H9 (cell line): Measurements from ENCODE around the gene TBC1D20. TPM values are rescaled to one million over a fixed set of nuclear protein-coding genes. Genes with fewer than 3 reads are reported as not detected.

ENCODE experiments used
- DNase-seq: peaks from one replicate; pipeline ENCODE4 v3.0.0-alpha.2; 2017
- H2AFZ ChIP-seq: one replicate; pipeline ENCODE4 v1.6.1; 2013; ENCODE audit warnings: mild to moderate bottlenecking, low read length, control low read depth, moderate library complexity
- H2AK5ac ChIP-seq: 2 replicates; pipeline ENCODE4 v1.6.1; 2013; ENCODE audit warnings: low read length, control low read depth, mixed read lengths; ENCODE audit not compliant: insufficient read length
- H2BK120ac ChIP-seq: one replicate; pipeline ENCODE4 v1.6.1; 2013; ENCODE audit warnings: low read depth, mild to moderate bottlenecking, low read length, control low read depth, inconsistent platforms; ENCODE audit not compliant: poor library complexity, severe bottlenecking
- H2BK12ac ChIP-seq: 2 replicates; pipeline ENCODE4 v1.6.1; 2013; ENCODE audit warnings: low read length, control low read depth, mixed read lengths, low read depth; ENCODE audit not compliant: insufficient read length
- H2BK15ac ChIP-seq: 2 replicates; pipeline ENCODE4 v1.6.1; 2013; ENCODE audit warnings: low read depth, low read length, control low read depth
- H2BK20ac ChIP-seq: one replicate; pipeline ENCODE4 v1.6.1; 2013; ENCODE audit warnings: low read depth, mild to moderate bottlenecking, low read length, control low read depth, inconsistent platforms; ENCODE audit not compliant: poor library complexity, severe bottlenecking
- H2BK5ac ChIP-seq: 2 replicates; pipeline ENCODE4 v1.6.1; 2013; ENCODE audit warnings: low read length, control low read depth, mixed read lengths; ENCODE audit not compliant: insufficient read length
- H3K14ac ChIP-seq: 2 replicates; pipeline ENCODE4 v1.6.1; 2013; ENCODE audit warnings: low read length, control low read depth; ENCODE audit not compliant: insufficient read depth
- H3K18ac ChIP-seq: 2 replicates; pipeline ENCODE4 v1.6.1; 2013; ENCODE audit warnings: low read depth, mild to moderate bottlenecking, mixed read lengths, low read length, control low read depth; ENCODE audit not compliant: insufficient read length
- H3K23ac ChIP-seq: 2 replicates; pipeline ENCODE4 v1.6.1; 2013; ENCODE audit warnings: low read length, control low read depth, mixed read lengths, low read depth; ENCODE audit not compliant: insufficient read length
- H3K23me2 ChIP-seq: 2 replicates; pipeline ENCODE4 v1.6.1; 2013; ENCODE audit warnings: low read depth, mild to moderate bottlenecking, mixed read lengths, low read length, control low read depth; ENCODE audit not compliant: insufficient read length, poor library complexity, severe bottlenecking
- H3K27ac ChIP-seq: 2 replicates; pipeline ENCODE4 v1.5.1; 2013; ENCODE audit warnings: low read length, control low read depth, mixed read lengths, low read depth; ENCODE audit not compliant: insufficient read length
- H3K27me3 ChIP-seq: 2 replicates; pipeline ENCODE4 v1.6.1; 2013; ENCODE audit warnings: low read length, control low read depth, inconsistent platforms; ENCODE audit not compliant: insufficient read depth
- H3K4ac ChIP-seq: 2 replicates; pipeline ENCODE4 v1.6.1; 2013; ENCODE audit warnings: low read depth, mild to moderate bottlenecking, control low read depth, inconsistent platforms, low read length, moderate library complexity
- H3K4me1 ChIP-seq: 2 replicates; pipeline ENCODE4 v1.6.1; 2013; ENCODE audit warnings: low read length, control low read depth, inconsistent platforms; ENCODE audit not compliant: insufficient read depth
- H3K4me2 ChIP-seq: 2 replicates; pipeline ENCODE4 v1.6.1; 2013; ENCODE audit warnings: low read length, control low read depth, mixed read lengths; ENCODE audit not compliant: insufficient read length, insufficient read depth
- H3K56ac ChIP-seq: 2 replicates; pipeline ENCODE4 v1.6.1; 2013; ENCODE audit warnings: low read depth, mild to moderate bottlenecking, mixed read lengths, low read length, control low read depth; ENCODE audit not compliant: insufficient read length
- H3K79me1 ChIP-seq: 2 replicates; pipeline ENCODE4 v1.6.1; 2013; ENCODE audit warnings: low read depth, mild to moderate bottlenecking, moderate library complexity, low read length, control low read depth, inconsistent platforms; ENCODE audit not compliant: insufficient read depth, poor library complexity, severe bottlenecking
- H3K79me2 ChIP-seq: 2 replicates; pipeline ENCODE4 v1.6.1; 2013; ENCODE audit warnings: low read length, control low read depth, inconsistent platforms; ENCODE audit not compliant: insufficient read depth
- H3K9ac ChIP-seq: 2 replicates; pipeline ENCODE4 v1.6.1; 2013; ENCODE audit warnings: low read length, control low read depth, mixed read lengths; ENCODE audit not compliant: insufficient read length; ENCODE audit errors: extremely low read depth
- H3K9me3 ChIP-seq: one replicate; pipeline ENCODE4 v1.6.1; 2013; ENCODE audit warnings: low read depth, low read length, inconsistent platforms; ENCODE audit not compliant: control insufficient read depth
- H3T11ph ChIP-seq: one replicate; pipeline ENCODE4 v1.6.1; 2013; ENCODE audit warnings: mild to moderate bottlenecking, low read length, control low read depth, inconsistent platforms
- H4K20me1 ChIP-seq: one replicate; pipeline ENCODE4 v1.6.1; 2013; ENCODE audit not compliant: control insufficient read depth, insufficient read length, insufficient read depth
- H4K5ac ChIP-seq: 2 replicates; pipeline ENCODE4 v1.6.1; 2013; ENCODE audit warnings: low read depth, mild to moderate bottlenecking, mixed read lengths, low read length, control low read depth; ENCODE audit not compliant: insufficient read length
- H4K8ac ChIP-seq: replicated peaks from 2 replicates; pipeline ENCODE4 v1.6.1; 2013; ENCODE audit warnings: low read length, control low read depth, mixed read lengths, low read depth; ENCODE audit not compliant: insufficient read length
- H4K91ac ChIP-seq: 2 replicates; pipeline ENCODE4 v1.6.1; 2013; ENCODE audit warnings: low read depth, mild to moderate bottlenecking, moderate library complexity, mixed read lengths, low read length, control low read depth; ENCODE audit not compliant: insufficient read length
- H3K27ac Mint-ChIP-seq, 3 experiments: 2 replicates in 2 of 3; 3 replicates in 1 of 3; pipeline ENCODE4 v1.8.0; 2020 to 2021; ENCODE audit warnings: mixed read lengths in 3 of 3, mild to moderate bottlenecking in 1 of 3, moderate library complexity in 1 of 3
- H3K27me3 Mint-ChIP-seq: 2 replicates; pipeline ENCODE4 v1.8.0; 2021; ENCODE audit warnings: low read depth, mild to moderate bottlenecking, moderate library complexity, mixed read lengths
- H3K36me3 Mint-ChIP-seq, 3 experiments: 2 replicates in 2 of 3; 3 replicates in 1 of 3; pipeline ENCODE4 v1.8.0; 2020 to 2021; ENCODE audit warnings: low read depth in 3 of 3, mixed read lengths in 3 of 3; ENCODE audit not compliant: insufficient read depth in 1 of 3
- H3K4me1 Mint-ChIP-seq, 2 experiments: 2 replicates each; pipeline ENCODE4 v1.8.0; 2020; ENCODE audit warnings: mixed read lengths in 2 of 2
- H3K4me3 Mint-ChIP-seq, 2 experiments: 2 replicates in 1 of 2; 3 replicates in 1 of 2; pipeline ENCODE4 v1.8.0; 2020 to 2021; ENCODE audit warnings: mild to moderate bottlenecking in 2 of 2, mixed read lengths in 2 of 2, moderate library complexity in 1 of 2
- H3K9me3 Mint-ChIP-seq, 2 experiments: 2 replicates in 1 of 2; 3 replicates in 1 of 2; pipeline ENCODE4 v1.8.0; 2020; ENCODE audit warnings: mild to moderate bottlenecking in 2 of 2, mixed read lengths in 2 of 2, moderate library complexity in 1 of 2
- CTCF ChIP-seq: fragments of 200-600 bp; sonication (generic); conservative IDR thresholded peaks from 3 replicates; pipeline ENCODE4 v1.8.0; 2021; ENCODE audit warnings: antibody characterized with exemption, mild to moderate bottlenecking
- WGBS: extraction: QIAGEN DNeasy Blood & Tissue Kit; methylation state at CpG from one replicate; pipeline ENCODE4 v1.1.7; 2013; ENCODE audit warnings: missing lambda C conversion rate, low lambda C conversion rate, mixed read lengths; ENCODE audit not compliant: insufficient read length; ENCODE audit errors: extremely low coverage; 5-methylcytosine and 5-hydroxymethylcytosine counted together
- total RNA-seq: library from RNA; stranded (reverse); gene quantifications from 2 replicates; pipeline ENCODE4 v1.2.1, GENCODE V29; 2021

TBC1D20 gene
- total RNA-seq, 1 experiment from 2014 or later = 17.9 TPM

DNA sequence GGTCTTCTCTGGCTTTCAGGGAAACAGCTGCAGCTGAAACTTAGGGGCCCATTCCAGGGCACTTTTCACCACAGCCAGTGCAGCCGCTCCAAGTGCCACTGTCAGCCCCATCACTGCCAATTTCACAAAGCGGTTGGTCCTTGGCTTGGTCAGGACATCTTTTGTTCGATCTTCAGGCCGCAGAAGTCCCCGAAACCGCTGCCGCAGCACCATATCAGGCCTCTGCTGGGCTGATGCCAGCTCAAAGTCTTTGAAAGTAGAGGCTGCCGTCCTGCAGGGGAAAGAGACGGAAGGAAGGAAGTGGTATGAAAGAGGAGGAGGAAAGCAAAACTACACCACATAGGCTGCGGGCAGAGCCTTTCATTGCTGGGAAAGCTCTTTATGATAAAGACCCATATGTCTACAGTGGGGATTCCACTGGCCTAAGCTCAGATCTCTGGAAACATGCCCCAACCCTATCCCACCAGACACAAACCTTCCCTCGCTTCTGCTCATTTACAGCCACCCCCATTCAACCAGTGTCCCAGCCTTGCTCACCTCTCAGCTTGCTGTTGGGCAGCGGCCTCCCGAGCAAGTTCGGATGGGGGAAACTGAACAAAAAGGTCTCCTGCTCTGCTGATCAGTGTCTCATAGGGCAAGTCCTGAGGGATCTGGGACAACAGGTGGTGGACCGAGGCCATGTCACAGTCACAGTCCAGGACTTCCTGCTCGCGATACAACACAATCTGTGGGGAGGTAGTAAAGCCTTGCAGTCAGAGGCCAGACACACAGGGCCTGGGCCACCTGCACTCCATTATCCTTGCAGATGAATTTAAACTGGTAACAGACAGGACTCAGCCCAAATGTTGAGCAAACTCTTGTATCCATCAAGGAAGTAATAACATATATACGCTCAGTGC, 23.5 kb downstream of the TBC1D20 start:
- Histone ChIP-seq H4K20me1 (no peaks in the 10 kb centered on the region), H3K18ac (no peak overlapping the region), H3K23ac (no peak overlapping the region), H2BK12ac (no peak overlapping the region), H3T11ph (no peak overlapping the region), H2AK5ac (no peak overlapping the region), H4K5ac (no peak overlapping the region), H2AFZ (no peak overlapping the region), H2BK5ac (no peak overlapping the region), H3K4me1 (peaks cover 3% of the 10 kb centered on the region; the same call in 1 of the 2 replicates), H3K9me3 (no peaks in the 10 kb centered on the region), H3K56ac (no peak overlapping the region), H3K4ac (no peak overlapping the region), H4K91ac (no peak overlapping the region), H2BK20ac (no peak overlapping the region), H3K23me2 (no peaks in the 10 kb centered on the region), H3K9ac (no peak overlapping the region), H3K4me2 (no peak overlapping the region), H3K79me2 (no peaks in the 10 kb centered on the region), H2BK15ac (no peak overlapping the region), H3K79me1 (no peaks in the 10 kb centered on the region), H3K14ac (no peak overlapping the region), H3K27me3 (peaks cover 5% of the 10 kb centered on the region; the same call in 1 of the 2 replicates), H2BK120ac (no peak overlapping the region), H4K8ac (no peak overlapping the region), H3K27ac (no peak overlapping the region)
- WGBS = no CpG with 5 or more reads among the region's 18 CpGs
- Mint-ChIP-seq H3K27ac (no peak overlapping the region), H3K36me3 (peaks cover 35 to 82% (median 71%) of the 10 kb centered on the region in 3 experiments; a peak in 6 of 7 replicates), H3K9me3 (no peaks in the 10 kb centered on the region), H3K4me1 (peaks cover 14 to 15% of the 10 kb centered on the region in 2 experiments), H3K4me3 (no peak overlapping the region), H3K27me3 (peaks cover 25% of the 10 kb centered on the region)
- no peak for TF ChIP-seq CTCF
- DNase-seq = no peak
